ENCODE data around the gene CRYGB. TPM values are rescaled to one million over a fixed set of nuclear protein-coding genes. Genes with fewer than 3 reads are reported as not detected.

Gene CRYGB
- total RNA-seq, 1 experiment from 2014 or later: not detected

DNA sequence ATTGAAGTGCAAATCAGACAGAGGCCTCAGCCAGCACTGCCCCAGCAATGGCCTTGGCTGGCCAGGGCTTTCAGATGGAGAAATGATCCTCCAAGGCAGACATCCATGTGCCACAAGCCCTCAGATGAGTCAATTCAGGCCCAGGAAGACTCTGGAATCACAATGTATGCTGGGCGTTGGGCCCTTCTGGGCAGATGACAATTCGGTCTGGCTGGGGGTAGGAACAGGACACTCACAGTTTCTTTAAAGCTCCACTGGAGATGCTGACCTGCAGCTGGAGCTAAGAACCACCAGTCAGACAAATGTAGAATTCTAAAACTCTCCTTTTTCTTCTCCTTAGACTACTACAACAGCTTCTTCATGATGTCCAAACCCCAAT is 9.3 kb downstream of the CRYGB start:
- H2AFZ ChIP-seq (ENCODE audit: low read depth, low read length, poor library complexity, severe bottlenecking): no peak overlapping the region
- H3K4me1 ChIP-seq (ENCODE audit: control insufficient read depth in 1 of 2, insufficient read depth in 2 of 2, low read length in 2 of 2): no peaks in the 10 kb centered on the region
- no peak for DNase-seq (ENCODE audit: low read depth, low spot score)
- ChIA-PET RAD21 (ENCODE audit: low non-redundant PET in 1 of 2, low total read pairs in 2 of 2, uncharacterized antibody in 2 of 2, unreplicated experiment in 2 of 2) (no interaction called here), POLR2A (no interaction called here), CTCF (no interaction called here)
- TF ChIP-seq EZH2phosphoT487 (IDR thresholded peaks at IDR 0.05; ENCODE audit: borderline replicate concordance): no peak
- TF ChIP-seq, protein P1, sequence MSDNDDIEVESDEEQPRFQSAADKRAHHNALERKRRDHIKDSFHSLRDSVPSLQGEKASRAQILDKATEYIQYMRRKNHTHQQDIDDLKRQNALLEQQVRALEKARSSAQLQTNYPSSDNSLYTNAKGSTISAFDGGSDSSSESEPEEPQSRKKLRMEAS (IDR thresholded peaks at IDR 0.05): no peak
- TF ChIP-seq SIN3A (IDR thresholded peaks at IDR 0.05; ENCODE audit: low read depth): no peak
- TF ChIP-seq ZNF274 (IDR thresholded peaks at IDR 0.05; ENCODE audit: low read depth, low read length): no peak
- TF ChIP-seq, protein P2, sequence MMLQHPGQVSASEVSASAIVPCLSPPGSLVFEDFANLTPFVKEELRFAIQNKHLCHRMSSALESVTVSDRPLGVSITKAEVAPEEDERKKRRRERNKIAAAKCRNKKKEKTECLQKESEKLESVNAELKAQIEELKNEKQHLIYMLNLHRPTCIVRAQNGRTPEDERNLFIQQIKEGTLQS (IDR thresholded peaks at IDR 0.05): no peak
- TF ChIP-seq CEBPB (IDR thresholded peaks at IDR 0.05; ENCODE audit: low read depth): no peak
- no peaks in the 10 kb centered on the region for H3K9me2 ChIP-seq (ENCODE audit: insufficient read depth)
- no peak overlapping the region for H3K27ac ChIP-seq (ENCODE audit: low read depth, low read length)
- BruUV-seq (replicated peaks): no TSS peak
- intact Hi-C loops (cut with micrococcal nuclease): no loop called here
- H3K27me3 ChIP-seq (ENCODE audit: insufficient read depth, low read length): no peaks in the 10 kb centered on the region
- H3K79me2 ChIP-seq (ENCODE audit: insufficient read depth, low read length): no peaks in the 10 kb centered on the region
- ATAC-seq: no peak
- no peaks in the 10 kb centered on the region for H3K36me3 ChIP-seq (ENCODE audit: control insufficient read depth in 1 of 2, insufficient read depth in 2 of 2, low read length in 2 of 2)
- H3K4me3 ChIP-seq (replicated peaks in 1 of 2; ENCODE audit: low read depth in 1 of 2, low read length in 2 of 2): no peak overlapping the region
- no peaks in the 10 kb centered on the region for H3K9me3 ChIP-seq (ENCODE audit: control insufficient read depth in 1 of 2, insufficient read depth in 1 of 2, low read depth in 1 of 2, low read length in 2 of 2)
- no peak overlapping the region for H3K9ac ChIP-seq (ENCODE audit: low read length)
- no peaks in the 10 kb centered on the region for H4K20me1 ChIP-seq (ENCODE audit: insufficient read depth)
- no peak overlapping the region for H3K4me2 ChIP-seq (ENCODE audit: low read length)

DNA sequence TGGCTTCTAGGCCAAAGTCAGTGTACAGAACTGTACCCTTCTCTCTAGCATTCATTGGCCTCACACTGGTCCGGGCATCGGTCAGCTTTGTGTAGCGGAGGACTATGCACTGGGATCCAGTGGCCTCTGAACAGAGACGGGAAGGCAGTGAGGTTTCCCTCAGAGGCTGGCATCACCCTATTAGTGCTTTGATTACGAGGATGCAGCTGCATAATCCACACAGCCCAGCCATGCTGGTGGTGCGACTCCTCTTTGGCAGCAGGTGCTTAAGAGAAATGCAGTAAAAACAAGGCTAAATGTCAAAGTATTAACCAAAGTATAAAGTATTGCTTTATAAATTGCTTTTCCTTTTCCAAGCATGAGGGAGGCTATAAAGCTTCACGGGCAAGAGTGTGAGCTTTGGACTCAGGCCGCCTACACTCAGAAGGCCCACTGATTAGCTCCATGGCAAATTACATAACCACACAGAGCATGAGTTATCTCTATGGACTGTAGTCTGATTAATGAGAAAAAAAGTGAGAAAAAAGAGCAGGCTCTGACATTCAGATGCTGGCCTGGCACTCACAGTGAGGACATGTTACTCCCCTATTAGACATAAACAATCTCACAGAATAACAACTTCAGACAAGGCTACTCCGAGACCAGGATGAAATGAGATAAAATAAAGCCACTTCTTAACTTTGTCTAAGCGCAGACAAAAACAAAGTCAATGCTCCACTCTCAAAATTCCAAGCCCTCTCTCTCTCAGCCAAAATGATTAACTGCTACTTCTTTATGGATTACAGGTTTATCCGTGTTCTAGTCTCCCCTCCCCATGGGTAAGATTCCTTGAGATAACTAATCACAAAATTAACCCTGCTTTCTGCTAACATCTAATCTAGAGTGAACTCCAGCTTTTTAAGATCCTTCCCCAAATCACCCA is 9.9 kb downstream of the CRYGB start:
- no peak overlapping the region for H3K4me3 ChIP-seq (replicated peaks in 1 of 2; ENCODE audit: low read depth in 1 of 2, low read length in 2 of 2)
- CTCF ChIA-PET: no interaction called here

More for the DNA sequence above, 9.9 kb downstream of the CRYGB start:
- RAD21 ChIA-PET (ENCODE audit: low non-redundant PET in 1 of 2, low total read pairs in 2 of 2, uncharacterized antibody in 2 of 2, unreplicated experiment in 2 of 2): no interaction called here
- Histone ChIP-seq H3K4me2 (ENCODE audit: low read length) (no peak overlapping the region), H3K36me3 (ENCODE audit: control insufficient read depth in 1 of 2, insufficient read depth in 2 of 2, low read length in 2 of 2) (no peaks in the 10 kb centered on the region), H3K9ac (ENCODE audit: low read length) (no peak overlapping the region), H3K4me1 (ENCODE audit: control insufficient read depth in 1 of 2, insufficient read depth in 2 of 2, low read length in 2 of 2) (no peaks in the 10 kb centered on the region), H3K9me2 (ENCODE audit: insufficient read depth) (no peaks in the 10 kb centered on the region), H3K27me3 (ENCODE audit: insufficient read depth, low read length) (no peaks in the 10 kb centered on the region), H3K9me3 (ENCODE audit: control insufficient read depth in 1 of 2, insufficient read depth in 1 of 2, low read depth in 1 of 2, low read length in 2 of 2) (no peaks in the 10 kb centered on the region), H4K20me1 (ENCODE audit: insufficient read depth) (no peaks in the 10 kb centered on the region), H3K79me2 (ENCODE audit: insufficient read depth, low read length) (no peaks in the 10 kb centered on the region), H3K27ac (ENCODE audit: low read depth, low read length) (no peak overlapping the region), H2AFZ (ENCODE audit: low read depth, low read length, poor library complexity, severe bottlenecking) (no peak overlapping the region)
- ATAC-seq (no peak), DNase-seq (ENCODE audit: low read depth, low spot score) (no peak)
- TF ChIP-seq JUND (IDR thresholded peaks at IDR 0.05) (no peak), SP1 (IDR thresholded peaks at IDR 0.05; ENCODE audit: low read depth) (no peak)
- POLR2A ChIA-PET: no interaction called here
- intact Hi-C loops (cut with micrococcal nuclease): no loop called here
- no TSS peak for BruUV-seq (replicated peaks)
